ENCODE data around the gene GH1.

DNA sequence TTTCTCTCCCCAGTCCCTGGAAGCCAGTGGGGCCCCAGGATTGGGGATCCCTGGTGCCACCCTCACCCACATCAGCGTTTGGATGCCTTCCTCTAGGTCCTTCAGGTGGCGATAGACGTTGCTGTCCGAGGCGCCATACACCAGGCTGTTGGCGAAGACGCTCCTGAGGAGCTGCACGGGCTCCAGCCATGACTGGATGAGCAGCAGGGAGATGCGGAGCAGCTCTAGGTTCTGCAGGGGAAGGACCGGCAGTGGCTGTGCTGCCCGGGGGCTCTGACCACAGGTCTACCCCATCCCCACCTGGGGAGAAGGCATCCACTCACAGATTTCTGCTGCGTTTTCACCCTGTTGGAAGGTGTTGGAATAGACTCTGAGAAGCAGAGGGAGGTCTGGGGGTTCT is 37.9 kb downstream of the GH1 start:
- TF ChIP-seq, protein P1, sequence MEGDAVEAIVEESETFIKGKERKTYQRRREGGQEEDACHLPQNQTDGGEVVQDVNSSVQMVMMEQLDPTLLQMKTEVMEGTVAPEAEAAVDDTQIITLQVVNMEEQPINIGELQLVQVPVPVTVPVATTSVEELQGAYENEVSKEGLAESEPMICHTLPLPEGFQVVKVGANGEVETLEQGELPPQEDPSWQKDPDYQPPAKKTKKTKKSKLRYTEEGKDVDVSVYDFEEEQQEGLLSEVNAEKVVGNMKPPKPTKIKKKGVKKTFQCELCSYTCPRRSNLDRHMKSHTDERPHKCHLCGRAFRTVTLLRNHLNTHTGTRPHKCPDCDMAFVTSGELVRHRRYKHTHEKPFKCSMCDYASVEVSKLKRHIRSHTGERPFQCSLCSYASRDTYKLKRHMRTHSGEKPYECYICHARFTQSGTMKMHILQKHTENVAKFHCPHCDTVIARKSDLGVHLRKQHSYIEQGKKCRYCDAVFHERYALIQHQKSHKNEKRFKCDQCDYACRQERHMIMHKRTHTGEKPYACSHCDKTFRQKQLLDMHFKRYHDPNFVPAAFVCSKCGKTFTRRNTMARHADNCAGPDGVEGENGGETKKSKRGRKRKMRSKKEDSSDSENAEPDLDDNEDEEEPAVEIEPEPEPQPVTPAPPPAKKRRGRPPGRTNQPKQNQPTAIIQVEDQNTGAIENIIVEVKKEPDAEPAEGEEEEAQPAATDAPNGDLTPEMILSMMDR (IDR thresholded peaks at IDR 0.05), result no peak
- no peak for TF ChIP-seq POLR2A (IDR thresholded peaks at IDR 0.05; ENCODE audit: low read depth)
